Thyroid gland (tissue), 4 donors: ENCODE results near the gene HSD17B11.
"Not testable (repeated sequence)": the region's sequence is repeated elsewhere in the genome, so short reads cannot be mapped to it uniquely, and the experiment has no call there.

Source experiments
- POLR2A ChIP-seq, 2 donors: fragments of 450-650 bp; IDR thresholded peaks; one replicate each; pipeline ENCODE4 v1.6.1; 2017; ENCODE audit warnings: antibody characterized with exemption in 2 of 2, mild to moderate bottlenecking in 2 of 2, moderate library complexity in 1 of 2
- TF ChIP-seq, protein P1 (sequence below), 6 experiments: fragments of 200-600 bp in 3 of 6; fragments of 450-650 bp in 3 of 6; sonication (generic) in 3 of 6; IDR thresholded peaks; one replicate each; pipeline ENCODE4 v1.5.1; 2016 to 2019; ENCODE audit warnings: antibody characterized with exemption in 6 of 6, mild to moderate bottlenecking in 2 of 6, inconsistent platforms in 1 of 6, moderate library complexity in 1 of 6

DNA sequence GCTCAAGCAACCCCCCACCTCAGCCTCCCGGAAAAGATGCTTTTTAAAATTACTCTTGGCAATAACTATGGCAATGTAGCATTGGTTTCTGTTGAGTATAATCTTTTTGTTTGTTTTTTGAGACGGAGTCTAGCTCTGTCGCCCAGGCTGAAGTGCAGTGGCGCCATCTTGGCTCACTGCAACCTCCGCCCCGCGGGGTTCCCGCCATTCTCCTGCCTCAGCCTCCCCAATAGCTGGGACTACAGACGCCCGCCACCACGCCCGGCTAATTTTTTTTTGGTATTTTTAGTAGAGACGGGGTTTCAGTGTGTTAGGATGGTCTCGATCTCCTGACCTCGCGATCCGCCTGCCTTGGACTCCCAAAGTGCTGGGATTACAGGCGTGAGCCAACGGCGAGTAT is 933 bp downstream of the HSD17B11 start:
- TF ChIP-seq, protein P1, sequence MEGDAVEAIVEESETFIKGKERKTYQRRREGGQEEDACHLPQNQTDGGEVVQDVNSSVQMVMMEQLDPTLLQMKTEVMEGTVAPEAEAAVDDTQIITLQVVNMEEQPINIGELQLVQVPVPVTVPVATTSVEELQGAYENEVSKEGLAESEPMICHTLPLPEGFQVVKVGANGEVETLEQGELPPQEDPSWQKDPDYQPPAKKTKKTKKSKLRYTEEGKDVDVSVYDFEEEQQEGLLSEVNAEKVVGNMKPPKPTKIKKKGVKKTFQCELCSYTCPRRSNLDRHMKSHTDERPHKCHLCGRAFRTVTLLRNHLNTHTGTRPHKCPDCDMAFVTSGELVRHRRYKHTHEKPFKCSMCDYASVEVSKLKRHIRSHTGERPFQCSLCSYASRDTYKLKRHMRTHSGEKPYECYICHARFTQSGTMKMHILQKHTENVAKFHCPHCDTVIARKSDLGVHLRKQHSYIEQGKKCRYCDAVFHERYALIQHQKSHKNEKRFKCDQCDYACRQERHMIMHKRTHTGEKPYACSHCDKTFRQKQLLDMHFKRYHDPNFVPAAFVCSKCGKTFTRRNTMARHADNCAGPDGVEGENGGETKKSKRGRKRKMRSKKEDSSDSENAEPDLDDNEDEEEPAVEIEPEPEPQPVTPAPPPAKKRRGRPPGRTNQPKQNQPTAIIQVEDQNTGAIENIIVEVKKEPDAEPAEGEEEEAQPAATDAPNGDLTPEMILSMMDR (IDR thresholded peaks at IDR 0.05), result not testable (repeated sequence)
- not testable (repeated sequence) for TF ChIP-seq POLR2A (IDR thresholded peaks at IDR 0.05)
